Osteocyte (in vitro differentiated cells): Measurements from ENCODE around the gene BICD1. TPM values are rescaled to one million over a fixed set of nuclear protein-coding genes. Genes with fewer than 3 reads are reported as not detected.
A peak's percentile ranks its signal among the peaks of the same experiment; 100 is the strongest.

Experiments
- DNase-seq: peaks from one replicate; pipeline ENCODE4 v3.0.0; 2021; ENCODE audit warnings: mixed read lengths; ENCODE audit not compliant: unreplicated experiment; ENCODE audit errors: extremely low spot score
- H3K27ac Mint-ChIP-seq: one replicate; pipeline ENCODE4 v1.8.0; 2021; ENCODE audit warnings: mild to moderate bottlenecking, mixed read lengths; ENCODE audit not compliant: unreplicated experiment
- H3K27me3 Mint-ChIP-seq: one replicate; pipeline ENCODE4 v1.8.0; 2021; ENCODE audit warnings: mixed read lengths; ENCODE audit not compliant: unreplicated experiment
- H3K36me3 Mint-ChIP-seq: one replicate; pipeline ENCODE4 v1.8.0; 2021; ENCODE audit warnings: mixed read lengths; ENCODE audit not compliant: unreplicated experiment
- H3K4me1 Mint-ChIP-seq: one replicate; pipeline ENCODE4 v1.8.0; 2021; ENCODE audit warnings: mixed read lengths; ENCODE audit not compliant: unreplicated experiment
- H3K4me3 Mint-ChIP-seq: one replicate; pipeline ENCODE4 v1.8.0; 2021; ENCODE audit warnings: mild to moderate bottlenecking, moderate library complexity, mixed read lengths; ENCODE audit not compliant: unreplicated experiment
- H3K9me3 Mint-ChIP-seq: one replicate; pipeline ENCODE4 v1.8.0; 2021; ENCODE audit warnings: mixed read lengths; ENCODE audit not compliant: unreplicated experiment
- total RNA-seq: library from RNA; stranded (reverse); gene quantifications from 2 replicates; pipeline ENCODE4 v1.2.1, GENCODE V29; 2021
- TF ChIP-seq, protein P1 (sequence below): fragments of 200-600 bp; sonication (generic); IDR thresholded peaks from 2 replicates; pipeline ENCODE4 v1.5.0; 2021; ENCODE audit warnings: antibody characterized with exemption, mild to moderate bottlenecking, moderate library complexity

Gene BICD1
- total RNA-seq, 1 donor from 2014 or later, result 47.6 TPM

DNA sequence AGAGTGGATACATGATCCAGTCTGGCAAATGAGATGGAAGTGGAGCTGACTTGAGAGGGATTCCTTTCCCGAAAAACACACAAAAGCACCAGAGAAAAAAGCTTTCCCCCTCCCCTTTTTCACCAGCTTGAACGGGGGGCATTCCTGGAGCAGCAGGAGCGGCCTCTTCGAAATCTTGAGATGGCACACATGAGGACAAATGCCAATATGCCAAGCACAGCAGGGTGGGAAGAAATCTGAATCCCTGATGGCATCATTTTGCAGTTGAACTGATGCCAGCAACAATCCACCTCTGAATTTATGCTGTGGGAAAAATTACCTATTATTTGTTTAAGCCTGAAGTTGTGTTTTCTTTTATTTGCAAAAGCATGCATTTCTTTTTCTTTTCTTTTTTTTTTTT lies 29.7 kb upstream of the BICD1 start:
- TF ChIP-seq, protein P1, sequence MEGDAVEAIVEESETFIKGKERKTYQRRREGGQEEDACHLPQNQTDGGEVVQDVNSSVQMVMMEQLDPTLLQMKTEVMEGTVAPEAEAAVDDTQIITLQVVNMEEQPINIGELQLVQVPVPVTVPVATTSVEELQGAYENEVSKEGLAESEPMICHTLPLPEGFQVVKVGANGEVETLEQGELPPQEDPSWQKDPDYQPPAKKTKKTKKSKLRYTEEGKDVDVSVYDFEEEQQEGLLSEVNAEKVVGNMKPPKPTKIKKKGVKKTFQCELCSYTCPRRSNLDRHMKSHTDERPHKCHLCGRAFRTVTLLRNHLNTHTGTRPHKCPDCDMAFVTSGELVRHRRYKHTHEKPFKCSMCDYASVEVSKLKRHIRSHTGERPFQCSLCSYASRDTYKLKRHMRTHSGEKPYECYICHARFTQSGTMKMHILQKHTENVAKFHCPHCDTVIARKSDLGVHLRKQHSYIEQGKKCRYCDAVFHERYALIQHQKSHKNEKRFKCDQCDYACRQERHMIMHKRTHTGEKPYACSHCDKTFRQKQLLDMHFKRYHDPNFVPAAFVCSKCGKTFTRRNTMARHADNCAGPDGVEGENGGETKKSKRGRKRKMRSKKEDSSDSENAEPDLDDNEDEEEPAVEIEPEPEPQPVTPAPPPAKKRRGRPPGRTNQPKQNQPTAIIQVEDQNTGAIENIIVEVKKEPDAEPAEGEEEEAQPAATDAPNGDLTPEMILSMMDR, result no peak
- H3K36me3 Mint-ChIP-seq, result no peaks in the 10 kb centered on the region
- peak overlapping the region; percentile 68 for H3K27ac Mint-ChIP-seq

DNA sequence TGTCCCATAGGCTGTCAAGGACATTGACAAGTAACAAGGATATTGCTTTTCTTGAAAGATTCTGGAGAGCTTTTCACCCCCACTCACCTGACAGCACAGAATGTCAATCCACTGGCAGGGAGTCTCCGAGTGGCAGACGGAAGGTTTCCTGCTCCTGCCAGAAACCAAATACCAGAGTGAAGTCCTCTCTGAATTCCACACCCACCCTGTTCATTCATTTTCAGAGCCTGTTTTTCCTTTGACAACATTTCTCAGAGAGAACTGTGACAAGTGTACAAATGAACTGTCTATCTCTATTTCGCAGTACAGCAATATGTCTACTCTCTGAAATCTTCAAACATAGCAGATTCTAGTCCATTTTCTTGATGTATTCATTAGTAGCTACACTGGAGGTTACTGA lies 26.2 kb upstream of the BICD1 start:
- DNase-seq, result no peak
- TF ChIP-seq, protein P1, result no peak
- Mint-ChIP-seq H3K36me3 (no peaks in the 10 kb centered on the region), H3K4me3 (no peak overlapping the region), H3K4me1 (peaks cover 49% of the 10 kb centered on the region), H3K27ac (no peak overlapping the region), H3K9me3 (no peaks in the 10 kb centered on the region), H3K27me3 (no peaks in the 10 kb centered on the region)

More for the DNA sequence above, 29.7 kb upstream of the BICD1 start:
- Mint-ChIP-seq H3K4me3 (no peak overlapping the region), H3K27me3 (no peaks in the 10 kb centered on the region), H3K9me3 (peaks cover 7% of the 10 kb centered on the region), H3K4me1 (peaks cover 28% of the 10 kb centered on the region)
- DNase-seq, result no peak

DNA sequence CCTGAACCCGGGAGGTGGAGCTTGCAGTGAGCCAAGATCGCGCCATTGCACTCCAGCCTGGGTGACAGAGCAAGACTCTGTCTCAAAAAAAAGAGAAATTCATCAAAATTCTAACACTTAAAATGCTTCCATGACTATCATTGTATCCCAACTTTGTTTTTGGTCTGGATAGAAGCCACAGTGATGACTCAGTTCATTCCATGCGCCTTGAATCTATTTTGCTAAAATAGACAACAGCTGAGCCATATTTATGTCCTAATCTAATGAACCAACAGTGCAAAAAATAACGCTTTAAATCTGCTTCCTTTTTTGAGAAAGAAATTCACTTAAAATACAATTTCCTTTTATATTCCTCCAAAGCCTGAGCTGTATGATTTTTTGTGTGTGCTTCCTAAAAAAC lies 23.2 kb upstream of the BICD1 start:
- peaks cover 32% of the 10 kb centered on the region for H3K4me1 Mint-ChIP-seq
- no peaks in the 10 kb centered on the region for H3K36me3 Mint-ChIP-seq
- no peak overlapping the region for H3K4me3 Mint-ChIP-seq
- peak overlapping the region; percentile 65 for H3K27ac Mint-ChIP-seq
- H3K27me3 Mint-ChIP-seq, result no peaks in the 10 kb centered on the region
- TF ChIP-seq, protein P1, result no peak
- H3K9me3 Mint-ChIP-seq, result no peaks in the 10 kb centered on the region
- no peak for DNase-seq

DNA sequence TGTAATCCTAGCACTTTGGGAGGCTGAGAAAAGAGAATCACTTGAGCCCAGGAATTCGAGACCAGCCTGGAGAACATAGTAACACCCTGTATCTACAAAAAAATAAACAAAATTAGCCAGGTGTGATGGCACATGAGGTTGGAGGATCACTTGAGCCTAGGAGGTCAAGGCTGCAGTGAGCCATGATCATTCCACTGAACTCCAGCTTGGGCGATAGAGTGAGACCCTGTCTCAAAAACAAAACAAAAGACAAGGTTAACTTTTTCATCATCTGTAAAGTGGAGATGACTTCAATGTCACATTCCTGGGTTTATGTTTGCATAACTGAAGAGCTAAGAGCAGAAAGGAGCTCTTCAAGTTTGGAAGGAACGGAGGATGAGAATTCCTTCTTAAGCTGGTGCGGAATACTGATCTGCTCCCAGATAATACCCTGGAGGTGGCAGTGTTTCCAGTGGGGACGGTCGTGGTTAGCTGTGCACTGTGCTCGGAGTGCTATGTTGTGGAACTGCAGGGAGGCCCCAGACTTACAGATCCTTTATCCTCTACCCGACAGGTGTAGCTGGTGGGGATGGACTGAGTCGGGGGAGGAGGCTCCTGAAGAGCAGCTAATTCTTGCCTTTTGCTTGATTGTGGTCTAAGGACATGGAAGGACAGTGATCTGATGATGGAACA lies 22.5 kb upstream of the BICD1 start:
- H3K4me1 Mint-ChIP-seq, result peaks cover 39% of the 10 kb centered on the region
- H3K27ac Mint-ChIP-seq, result peak overlapping the region; percentile 65
- no peak overlapping the region for H3K4me3 Mint-ChIP-seq
- H3K9me3 Mint-ChIP-seq, result no peaks in the 10 kb centered on the region
- no peak for DNase-seq
- no peaks in the 10 kb centered on the region for H3K36me3 Mint-ChIP-seq
- TF ChIP-seq, protein P1, result no peak
- H3K27me3 Mint-ChIP-seq, result no peaks in the 10 kb centered on the region

DNA sequence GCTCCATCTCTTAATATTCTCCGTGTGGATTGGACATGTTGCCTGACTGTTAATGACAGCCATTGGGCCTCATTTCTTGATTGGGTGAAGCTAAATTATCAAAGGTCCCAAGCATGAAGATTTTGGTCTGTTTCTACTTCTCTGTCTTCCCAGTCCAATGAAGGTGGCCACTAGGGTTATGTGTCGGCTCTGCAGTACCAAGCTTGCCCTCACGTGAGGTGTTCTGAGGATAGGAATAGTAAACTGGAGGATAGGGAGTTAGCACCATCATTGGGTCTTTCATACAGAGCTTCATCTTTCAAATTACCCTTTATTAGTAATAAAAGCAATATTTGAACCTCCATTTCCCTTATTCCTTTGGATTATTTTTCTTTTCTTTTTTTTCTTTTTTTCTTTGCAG lies 21.9 kb upstream of the BICD1 start:
- TF ChIP-seq, protein P1, result no peak
- peaks cover 45% of the 10 kb centered on the region for H3K4me1 Mint-ChIP-seq
- DNase-seq, result no peak
- H3K36me3 Mint-ChIP-seq, result no peaks in the 10 kb centered on the region
- no peaks in the 10 kb centered on the region for H3K9me3 Mint-ChIP-seq
- H3K27ac Mint-ChIP-seq, result no peak overlapping the region
- no peaks in the 10 kb centered on the region for H3K27me3 Mint-ChIP-seq
- no peak overlapping the region for H3K4me3 Mint-ChIP-seq
